ENCODE results near the gene SAPCD2. TPM values are rescaled to one million over a fixed set of nuclear protein-coding genes. Genes with fewer than 3 reads are reported as not detected.

The SAPCD2 gene
- total RNA-seq, 1 experiment from 2014 or later = 29.8 TPM

- Histone ChIP-seq H4K91ac (ENCODE audit: insufficient read length, low read depth, low read length) (no peak overlapping the region), H2AK5ac (ENCODE audit: insufficient read length, low read length) (no peak overlapping the region), H3K4me2 (ENCODE audit: insufficient read depth, insufficient read length, low read length) (no peak overlapping the region), H4K8ac (replicated peaks; ENCODE audit: insufficient read length, low read depth, low read length) (no peak overlapping the region), H3K23me2 (ENCODE audit: insufficient read length, low read depth, low read length, poor library complexity, severe bottlenecking) (peaks cover 6% of the 10 kb centered on the region), H3T11ph (ENCODE audit: low read length) (no peak overlapping the region), H3K14ac (ENCODE audit: insufficient read depth, low read length) (no peak overlapping the region), H3K79me1 (ENCODE audit: insufficient read depth, low read depth, low read length, poor library complexity, severe bottlenecking) (no peaks in the 10 kb centered on the region), H3K4me1 (ENCODE audit: insufficient read depth, low read length) (no peaks in the 10 kb centered on the region), H4K20me1 (ENCODE audit: control insufficient read depth, insufficient read depth, insufficient read length) (no peaks in the 10 kb centered on the region), H2BK20ac (ENCODE audit: low read depth, low read length, poor library complexity, severe bottlenecking) (no peak overlapping the region), H3K27me3 (ENCODE audit: insufficient read depth, low read length) (peaks cover 2% of the 10 kb centered on the region; the same call in 1 of the 2 replicates), H3K23ac (ENCODE audit: insufficient read length, low read depth, low read length) (no peak overlapping the region), H3K27ac (ENCODE audit: insufficient read length, low read depth, low read length) (no peak overlapping the region), H2BK5ac (ENCODE audit: insufficient read length, low read length) (no peak overlapping the region), H2BK12ac (ENCODE audit: insufficient read length, low read depth, low read length) (no peak overlapping the region), H3K56ac (ENCODE audit: insufficient read length, low read depth, low read length) (no peak overlapping the region), H3K9me3 (ENCODE audit: control insufficient read depth, low read depth, low read length) (no peaks in the 10 kb centered on the region), H3K79me2 (ENCODE audit: insufficient read depth, low read length) (no peaks in the 10 kb centered on the region), H4K5ac (ENCODE audit: insufficient read length, low read depth, low read length) (no peak overlapping the region), H3K9ac (ENCODE audit: extremely low read depth, insufficient read length, low read length) (no peak overlapping the region), H2AFZ (ENCODE audit: low read length) (no peak overlapping the region), H3K18ac (ENCODE audit: insufficient read length, low read depth, low read length) (no peak overlapping the region), H2BK15ac (ENCODE audit: low read depth, low read length) (no peak overlapping the region), H3K4ac (ENCODE audit: low read depth, low read length) (no peak overlapping the region), H2BK120ac (ENCODE audit: low read depth, low read length, poor library complexity, severe bottlenecking) (no peak overlapping the region)
- Mint-ChIP-seq H3K9me3 (no peaks in the 10 kb centered on the region), H3K27me3 (ENCODE audit: low read depth) (peaks cover 49% of the 10 kb centered on the region), H3K27ac (no peak overlapping the region), H3K36me3 (ENCODE audit: insufficient read depth in 1 of 3, low read depth in 3 of 3) (no peaks in the 10 kb centered on the region), H3K4me1 (peaks cover 2 to 7% of the 10 kb centered on the region in 2 experiments), H3K4me3 (no peak overlapping the region)
- no peak for DNase-seq
- no peak for TF ChIP-seq CTCF (conservative IDR thresholded peaks at IDR 0.05)
- WGBS (ENCODE audit: extremely low coverage, insufficient read length, low lambda C conversion rate) = no CpG with 5 or more reads among the region's 17 CpGs
These were observed 13.5 kb downstream of the SAPCD2 start for GRCh38 chr9:137056739-137057415.

Measured in H9 (cell line).